H1 (cell line): ENCODE results near the gene PHLDA3. TPM values are rescaled to one million over a fixed set of nuclear protein-coding genes. Genes with fewer than 3 reads are reported as not detected.

Experiments used
- CTCF ChIA-PET: fragments of 300-600 bp; sonication (Branson Sonifier 250); formaldehyde crosslinking; loops from one replicate; lab custom pipeline; 2021; ENCODE audit not compliant: partially characterized antibody; lab: Charles Lee
- POLR2A ChIA-PET: fragments of 300-600 bp; sonication (Branson Sonifier 250); formaldehyde crosslinking; loops from one replicate; lab custom pipeline; 2021; ENCODE audit warnings: inconsistent platforms; ENCODE audit not compliant: partially characterized antibody; lab: Charles Lee
- DNase-seq, 2 experiments: peaks; one replicate each; pipeline versions ENCODE4 v3.0.0 to v3.0.0-alpha.2; 2010 to 2022; ENCODE audit warnings: low spot score in 2 of 2, low read depth in 1 of 2, mixed read lengths in 1 of 2
- FAIRE-seq: peaks from 2 replicates; lab custom pipeline; 2011; peaks lifted over from hg19 to GRCh38; lab: Jason Lieb, UNC
- H2AFZ ChIP-seq: 2 replicates; pipeline ENCODE4 v1.8.1; 2012; ENCODE audit warnings: low read length, inconsistent platforms
- H2AK5ac ChIP-seq: 2 replicates; pipeline ENCODE4 v1.6.1; 2013; ENCODE audit warnings: low read depth, low read length
- H2BK120ac ChIP-seq: replicated peaks from 2 replicates; pipeline ENCODE3; 2013; ENCODE audit warnings: low read depth, low read length, inconsistent platforms
- H2BK12ac ChIP-seq: 2 replicates; pipeline ENCODE4 v1.6.1; 2013; ENCODE audit warnings: low read depth, low read length
- H2BK15ac ChIP-seq: 2 replicates; pipeline ENCODE4 v1.6.1; 2013; ENCODE audit warnings: low read length
- H2BK20ac ChIP-seq: 2 replicates; pipeline ENCODE4 v1.6.1; 2013; ENCODE audit warnings: low read length
- H2BK5ac ChIP-seq: 2 replicates; pipeline ENCODE4 v1.6.1; 2013; ENCODE audit warnings: low read depth, low read length
- H3K14ac ChIP-seq: 2 replicates; pipeline ENCODE4 v1.6.1; 2013; ENCODE audit warnings: inconsistent platforms; ENCODE audit not compliant: insufficient read length
- H3K18ac ChIP-seq: 2 replicates; pipeline ENCODE4 v1.6.1; 2013; ENCODE audit warnings: low read length; ENCODE audit errors: extremely low read depth
- H3K23ac ChIP-seq: 2 replicates; pipeline ENCODE4 v1.6.1; 2013; ENCODE audit warnings: inconsistent platforms; ENCODE audit not compliant: insufficient read length
- H3K23me2 ChIP-seq: 2 replicates; pipeline ENCODE4 v1.6.1; 2013; ENCODE audit warnings: low read depth, low read length
- H3K27ac ChIP-seq: 2 replicates; pipeline ENCODE4 v1.6.1; 2011; ENCODE audit warnings: low read depth, low read length, inconsistent platforms
- H3K27me3 ChIP-seq, 4 experiments: replicated peaks in 1 of 4; 1 replicate in 1 of 4; 2 replicates in 3 of 4; pipeline versions ENCODE4 v1.6.1 to v1.8.1; 2011 to 2013; ENCODE audit warnings: low read length in 3 of 4, mild to moderate bottlenecking in 3 of 4, inconsistent platforms in 2 of 4, mixed read lengths in 2 of 4, moderate library complexity in 1 of 4; ENCODE audit not compliant: control insufficient read depth in 3 of 4, insufficient read depth in 3 of 4; ENCODE audit errors: extremely low read depth in 1 of 4
- H3K36me3 ChIP-seq, 4 experiments: 2 replicates each; pipeline versions ENCODE4 v1.6.1 to v1.8.1; 2011 to 2013; ENCODE audit warnings: mild to moderate bottlenecking in 4 of 4, low read length in 3 of 4, moderate library complexity in 2 of 4, control low read depth in 1 of 4, inconsistent platforms in 1 of 4; ENCODE audit not compliant: insufficient read depth in 4 of 4, control insufficient read depth in 2 of 4
- H3K4ac ChIP-seq: replicated peaks from 2 replicates; pipeline ENCODE3; 2013; ENCODE audit warnings: low read length, low read depth, mixed read lengths, inconsistent platforms; ENCODE audit not compliant: insufficient read length
- H3K4me1 ChIP-seq, 4 experiments: replicated peaks in 1 of 4; 1 replicate in 1 of 4; 2 replicates in 3 of 4; pipeline versions ENCODE4 v1.6.1 to v1.8.1; 2011 to 2013; ENCODE audit warnings: low read length in 3 of 4, inconsistent platforms in 2 of 4, mixed read lengths in 1 of 4; ENCODE audit not compliant: insufficient read depth in 4 of 4, control insufficient read depth in 3 of 4
- H3K4me2 ChIP-seq, 2 experiments: 2 replicates each; pipeline versions ENCODE4 v1.6.1 to v1.8.1; 2011 to 2013; ENCODE audit warnings: low read depth in 2 of 2, low read length in 2 of 2, control low read depth in 1 of 2, inconsistent platforms in 1 of 2, mild to moderate bottlenecking in 1 of 2; ENCODE audit not compliant: insufficient read depth in 1 of 2
- H3K4me3 ChIP-seq, 4 experiments: fragments of 200-600, 300-600 bp in 1 of 4; sonication (generic), shearing (Covaris generic), sonication (Bioruptor Twin) in 1 of 4; 2 replicates each; pipeline versions ENCODE4 v1.5.1 to v1.8.1; 2011 to 2016; ENCODE audit warnings: low read length in 4 of 4, low read depth in 3 of 4, control low read depth in 2 of 4, inconsistent platforms in 2 of 4, mild to moderate bottlenecking in 2 of 4, mixed read lengths in 1 of 4, moderate library complexity in 1 of 4; ENCODE audit not compliant: insufficient read depth in 2 of 4; ENCODE audit errors: extremely low read depth in 1 of 4
- H3K56ac ChIP-seq: replicated peaks from 2 replicates; pipeline ENCODE3; 2013; ENCODE audit warnings: low read depth, mild to moderate bottlenecking, mixed read lengths, low read length, inconsistent platforms; ENCODE audit not compliant: insufficient read length
- H3K79me1 ChIP-seq: 2 replicates; pipeline ENCODE4 v1.6.1; 2013; ENCODE audit warnings: low read depth, low read length, control low read depth
- H3K79me2 ChIP-seq, 2 experiments: 2 replicates each; pipeline versions ENCODE4 v1.6.1 to v1.8.1; 2012 to 2013; ENCODE audit warnings: low read length in 2 of 2, mild to moderate bottlenecking in 2 of 2, inconsistent platforms in 1 of 2; ENCODE audit not compliant: insufficient read depth in 2 of 2, control insufficient read depth in 1 of 2
- H3K9ac ChIP-seq, 4 experiments: replicated peaks in 1 of 4; 1 replicate in 1 of 4; 2 replicates in 3 of 4; pipeline versions ENCODE4 v1.6.1 to v1.8.1; 2011 to 2013; ENCODE audit warnings: low read depth in 3 of 4, low read length in 3 of 4, control low read depth in 2 of 4, mild to moderate bottlenecking in 2 of 4, moderate library complexity in 2 of 4, inconsistent platforms in 1 of 4; ENCODE audit errors: extremely low read depth in 1 of 4
- H3K9me3 ChIP-seq, 2 experiments: 2 replicates each; pipeline versions ENCODE4 v1.6.1 to v1.8.1; 2012 to 2013; ENCODE audit warnings: mild to moderate bottlenecking in 2 of 2, moderate library complexity in 2 of 2, control low read depth in 1 of 2, inconsistent platforms in 1 of 2, low read depth in 1 of 2, low read length in 1 of 2, mixed read lengths in 1 of 2; ENCODE audit not compliant: insufficient read depth in 2 of 2
- H4K20me1 ChIP-seq, 2 experiments: replicated peaks in 1 of 2; 2 replicates each; pipeline versions ENCODE3 to v1.8.1; 2011 to 2013; ENCODE audit warnings: inconsistent platforms in 2 of 2, low read length in 2 of 2, mild to moderate bottlenecking in 1 of 2; ENCODE audit not compliant: insufficient read depth in 2 of 2, control insufficient read depth in 1 of 2
- H4K5ac ChIP-seq: 2 replicates; pipeline ENCODE4 v1.6.1; 2013; ENCODE audit warnings: low read length, low read depth, mixed read lengths, inconsistent platforms; ENCODE audit not compliant: insufficient read length
- H4K8ac ChIP-seq: 2 replicates; pipeline ENCODE4 v1.8.0; 2013; ENCODE audit warnings: mild to moderate bottlenecking, moderate library complexity, low read length, inconsistent platforms; ENCODE audit not compliant: insufficient read depth; ENCODE audit errors: extremely low read depth
- H4K91ac ChIP-seq: replicated peaks from 2 replicates; pipeline ENCODE3; 2013; ENCODE audit warnings: low read length, mixed read lengths, inconsistent platforms; ENCODE audit not compliant: insufficient read length
- HDAC6 ChIP-seq: IDR thresholded peaks from one replicate; pipeline ENCODE4 v1.7.1; 2012; ENCODE audit warnings: low read depth, mild to moderate bottlenecking, inconsistent platforms, low read length, moderate library complexity
- JUND ChIP-seq: IDR thresholded peaks from 2 replicates; pipeline ENCODE4 v1.6.1; 2011; ENCODE audit warnings: mild to moderate bottlenecking, improper control_type of control experiment, low read length
- KDM4A ChIP-seq: IDR thresholded peaks from one replicate; pipeline ENCODE4 v1.7.1; 2012; ENCODE audit warnings: low read depth, mild to moderate bottlenecking, moderate library complexity, low read length, inconsistent platforms; ENCODE audit not compliant: severe bottlenecking
- POLR2AphosphoS5 ChIP-seq: IDR thresholded peaks from 2 replicates; pipeline ENCODE4 v1.6.1; 2011; ENCODE audit warnings: low read depth, low read length
- RBBP5 ChIP-seq: IDR thresholded peaks from 2 replicates; pipeline ENCODE4 v1.7.1; 2012; ENCODE audit warnings: low read depth, mild to moderate bottlenecking, inconsistent platforms, low read length, moderate library complexity, borderline replicate concordance
- RFX5 ChIP-seq: IDR thresholded peaks from 2 replicates; pipeline ENCODE4 v1.6.1; 2011; ENCODE audit warnings: low read depth, low read length, improper control_type of control experiment, borderline replicate concordance
- SIX5 ChIP-seq: IDR thresholded peaks from 2 replicates; pipeline ENCODE4 v1.6.1; 2011; ENCODE audit warnings: mild to moderate bottlenecking, low read depth, low read length
- WGBS, 2 experiments: shearing (Covaris generic) in 1 of 2; methylation state at CpG; one replicate each; pipeline versions ENCODE4 v1.1.6 to v1.1.7; 2013 to 2015; ENCODE audit warnings: low lambda C conversion rate in 2 of 2, mixed read lengths in 2 of 2, inconsistent platforms in 1 of 2, low coverage in 1 of 2, missing lambda C conversion rate in 1 of 2; ENCODE audit not compliant: insufficient replicate concordance in 2 of 2, insufficient coverage in 1 of 2, insufficient read length in 1 of 2; ENCODE audit errors: extremely low coverage in 1 of 2, missing lambda C conversion rate in 1 of 2; 5-methylcytosine and 5-hydroxymethylcytosine counted together
- polyA plus RNA-seq, 7 experiments: library from polyadenylated mRNA; depleted of rRNA in 3 of 7; stranded (reverse) in 5 of 7; unstranded in 2 of 7; fragments of >200 nt in 5 of 7; fragments of 200-250 nt in 2 of 7; gene quantifications; 1 replicate in 5 of 7; 2 replicates in 1 of 7; 4 replicates in 1 of 7; pipeline versions ENCODE4 v1.2.1 to v1.2.3, GENCODE V29; 2011 to 2013; ENCODE audit warnings: missing spikeins in 2 of 7, mixed read lengths in 2 of 7
- total RNA-seq: library from RNA; stranded (reverse); fragmentation: NEBNext Ultra II Directional; extraction: Animal tissue kit (Norgen Biotek cat#: 25700); gene quantifications from 2 replicates; pipeline ENCODE4 v1.2.1, GENCODE V29; 2021
- TF ChIP-seq, protein P1 (sequence below): IDR thresholded peaks from 2 replicates; pipeline ENCODE4 v1.6.1; 2012; ENCODE audit warnings: inconsistent platforms

Gene PHLDA3
- total and polyA plus RNA-seq, 2 of the 8 experiments (the other 6 are each of a cell fraction or from before 2014, with no cell fraction given), result 25.5 to 27.5 TPM

DNA sequence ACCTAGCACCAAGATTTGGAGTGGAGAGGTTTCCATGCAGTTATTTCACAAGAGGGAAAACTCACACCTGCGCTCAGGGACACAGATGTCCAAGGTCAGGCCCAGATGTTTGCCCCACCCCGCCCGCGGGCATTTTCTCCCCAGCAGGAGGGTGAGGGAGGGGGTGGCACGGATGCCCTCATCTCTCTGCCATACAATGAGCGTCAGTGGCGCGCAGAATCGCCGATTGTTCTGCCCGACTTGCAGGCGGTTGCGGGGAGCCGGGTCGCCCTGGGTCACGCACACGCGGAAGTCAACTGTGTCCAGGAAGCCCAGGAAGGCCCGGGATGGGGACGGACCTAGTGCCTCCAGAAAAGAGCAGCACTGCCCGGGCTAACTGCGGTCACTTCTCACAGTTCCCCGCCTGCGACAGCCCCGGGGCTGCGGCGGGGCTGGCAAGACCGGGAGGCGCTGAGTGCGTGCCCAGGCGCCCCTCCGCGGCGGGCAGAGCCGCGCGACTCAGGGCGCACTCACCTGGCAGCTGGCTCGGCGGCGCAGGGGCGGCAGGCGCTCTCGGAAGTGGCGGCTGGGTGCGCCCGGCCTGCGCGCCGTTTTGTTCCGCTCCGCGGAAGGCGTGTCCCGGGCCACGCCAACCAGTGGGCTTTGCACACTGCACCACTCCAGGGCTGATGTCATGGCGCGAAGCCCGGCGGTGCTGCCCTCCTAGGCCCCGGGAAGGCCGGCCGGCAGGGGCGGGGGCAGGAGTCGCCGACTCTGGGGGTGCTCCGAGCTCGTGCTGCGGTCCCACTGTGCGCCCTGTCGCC, 37.8 kb upstream of the PHLDA3 start, which contains the start of gene CSRP1:
TSS of gene CSRP1 (minus strand) at position 567 of the 803 bp plus-strand sequence. CDS start 10,820 bp downstream, outside the sequence.
- Histone ChIP-seq H2BK5ac (0 out of 2 replicates have a peak within 1 kb of the TSS, but pooled peaks have one; percentile 16), H3K4me3 (peak within 1 kb of the TSS; percentile 36 to 61 (median 43)), H3K4me2 (peak within 1 kb of the TSS; percentile 70 to 71), H4K20me1 (no peaks in the 10 kb centered on the region), H3K36me3 (no peaks in the 10 kb centered on the region), H3K9ac (peak within 1 kb of the TSS in 1 of 4 experiments; percentile 44; a peak in 2 of 7 replicates), H3K23me2 (peaks cover 8% of the 10 kb centered on the region; the same call in 1 of the 2 replicates), H2AFZ (peak within 1 kb of the TSS; percentile 42; the same call in 1 of the 2 replicates), H3K9me3 (no peaks in the 10 kb centered on the region), H3K4me1 (peaks cover 8 to 24% (median 16%) of the 10 kb centered on the region in 4 experiments), H3K79me1 (no peaks in the 10 kb centered on the region), H3K14ac (no peak within 1 kb of the TSS), H3K27ac (no peak within 1 kb of the TSS), H2AK5ac (peak within 1 kb of the TSS; percentile 79), H3K79me2 (no peaks in the 10 kb centered on the region), H2BK15ac (peak within 1 kb of the TSS; percentile 8; the same call in 1 of the 2 replicates), H3K4ac (no peak within 1 kb of the TSS), H4K5ac (no peak within 1 kb of the TSS), H3K27me3 (peaks cover 3 to 33% (median 21%) of the 10 kb centered on the region in 4 experiments), H3K23ac (no peak within 1 kb of the TSS), H3K56ac (no peak within 1 kb of the TSS), H4K8ac (peak within 1 kb of the TSS; percentile 76), H2BK20ac (no peak within 1 kb of the TSS), H3K18ac (peak within 1 kb of the TSS; percentile 19), H2BK120ac (no peak within 1 kb of the TSS), H2BK12ac (peak within 1 kb of the TSS; percentile 96), H4K91ac (no peak within 1 kb of the TSS)
- FAIRE-seq (no peak), DNase-seq (no peak)
- ChIA-PET CTCF (interaction anchor here (0.9 to 27.5 kb wide), 12 partner anchors 8 to 71 kb away, joined by 3 to 929 read pairs (median 3); partner anchors contain the start of gene NAV1), POLR2A (interaction anchor here (1.3 kb wide), 1 partner anchor 27 kb away, joined by 4 read pairs; no protein-coding TSS in a partner anchor)
- WGBS, 2 experiments, result 11% methylated on average over 71 of the region's 71 CpGs; no CpG with 5 or more reads in 1 of the 2 experiments
- TF ChIP-seq HDAC6 (no peak), JUND (no peak), RBBP5 (peak; percentile 34; the same call in 1 of the 2 replicates), SIX5 (no peak), KDM4A (peak; percentile 91), RFX5 (no peak), POLR2AphosphoS5 (0 out of 2 replicates have a peak, but pooled peaks have one; percentile 27)
- TF ChIP-seq, protein P1, sequence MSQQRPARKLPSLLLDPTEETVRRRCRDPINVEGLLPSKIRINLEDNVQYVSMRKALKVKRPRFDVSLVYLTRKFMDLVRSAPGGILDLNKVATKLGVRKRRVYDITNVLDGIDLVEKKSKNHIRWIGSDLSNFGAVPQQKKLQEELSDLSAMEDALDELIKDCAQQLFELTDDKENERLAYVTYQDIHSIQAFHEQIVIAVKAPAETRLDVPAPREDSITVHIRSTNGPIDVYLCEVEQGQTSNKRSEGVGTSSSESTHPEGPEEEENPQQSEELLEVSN, result peak; percentile 65
